HepG2 (cell line): Measurements from ENCODE around the gene MRPL28. TPM values are rescaled to one million over a fixed set of nuclear protein-coding genes. Genes with fewer than 3 reads are reported as not detected.

Experiments used
- ASH2L ChIP-seq: fragments of 300-600, 200-600 bp; sonication (generic); IDR thresholded peaks from 2 replicates; pipeline ENCODE4 v1.7.0; 2017; ENCODE audit warnings: low read depth, mild to moderate bottlenecking, moderate library complexity, mixed read lengths, low read length; ENCODE audit not compliant: insufficient read length
- ATAD3A ChIP-seq: sonication (generic); formaldehyde crosslinking; IDR thresholded peaks from 2 replicates; pipeline ENCODE4 v1.4.0; 2020; ENCODE audit warnings: missing genetic modification reagents
- ATF1 ChIP-seq: IDR thresholded peaks from 2 replicates; pipeline ENCODE4 v1.6.1; 2016; ENCODE audit warnings: mild to moderate bottlenecking, control low read depth
- CHD2 ChIP-seq: IDR thresholded peaks from 2 replicates; pipeline ENCODE4 v1.6.1; 2011; ENCODE audit warnings: low read depth, low read length, improper control_type of control experiment
- DMAP1 ChIP-seq: IDR thresholded peaks from 2 replicates; pipeline ENCODE4 v1.6.1; 2016
- FOXP1 ChIP-seq, 2 experiments: fragments of 450-650 bp in 1 of 2; IDR thresholded peaks; 2 replicates each; pipeline ENCODE4 v1.6.1; 2017 to 2018; ENCODE audit warnings: antibody characterized with exemption in 1 of 2
- RELA ChIP-seq: sonication (generic); formaldehyde crosslinking; IDR thresholded peaks from 2 replicates; pipeline ENCODE4 v1.4.0; 2020; ENCODE audit warnings: missing genetic modification reagents
- SMARCC2 ChIP-seq: fragments of 450-650 bp; IDR thresholded peaks from 2 replicates; pipeline ENCODE4 v1.6.1; 2017; ENCODE audit warnings: antibody characterized with exemption, mild to moderate bottlenecking
- SOX6 ChIP-seq, 2 experiments: fragments of 450-650 bp in 1 of 2; sonication (generic) in 1 of 2; formaldehyde crosslinking in 1 of 2; IDR thresholded peaks; 2 replicates each; pipeline versions ENCODE4 v1.4.0 to v1.6.1; 2017 to 2020; ENCODE audit warnings: antibody characterized with exemption in 1 of 2, mild to moderate bottlenecking in 1 of 2, missing genetic modification reagents in 1 of 2
- THAP7 ChIP-seq: sonication (generic); formaldehyde crosslinking; IDR thresholded peaks from 2 replicates; pipeline ENCODE4 v1.8.1; 2023; ENCODE audit warnings: mild to moderate bottlenecking, missing genetic modification reagents
- TMF1 ChIP-seq: sonication (generic); formaldehyde crosslinking; IDR thresholded peaks from 2 replicates; pipeline ENCODE4 v1.8.1; 2022; ENCODE audit warnings: low read depth, missing genetic modification reagents
- TSC22D2 ChIP-seq: sonication (generic); formaldehyde crosslinking; IDR thresholded peaks from 2 replicates; pipeline ENCODE4 v1.5.1; 2020; ENCODE audit warnings: missing genetic modification reagents, mild to moderate bottlenecking, borderline replicate concordance
- YEATS4 ChIP-seq: sonication (generic); formaldehyde crosslinking; IDR thresholded peaks from 2 replicates; pipeline ENCODE4 v1.4.0; 2020; ENCODE audit warnings: missing genetic modification reagents, borderline replicate concordance
- ZBTB14 ChIP-seq: sonication (generic); formaldehyde crosslinking; IDR thresholded peaks from 2 replicates; pipeline ENCODE4 v1.4.0; 2020; ENCODE audit warnings: missing genetic modification reagents
- ZBTB7B ChIP-seq: sonication (generic); formaldehyde crosslinking; IDR thresholded peaks from 2 replicates; pipeline ENCODE4 v1.4.0; 2020; ENCODE audit warnings: missing genetic modification reagents
- ZFP1 ChIP-seq: IDR thresholded peaks from 2 replicates; pipeline ENCODE4 v1.6.1; 2016
- ZFP36L2 ChIP-seq: sonication (generic); formaldehyde crosslinking; IDR thresholded peaks from 2 replicates; pipeline ENCODE4 v1.4.0; 2020; ENCODE audit warnings: missing genetic modification reagents
- ZFP91 ChIP-seq: sonication (generic); formaldehyde crosslinking; IDR thresholded peaks from 2 replicates; pipeline ENCODE4 v1.9.0; 2022; ENCODE audit warnings: missing genetic modification reagents, mild to moderate bottlenecking, borderline replicate concordance
- ZNF12 ChIP-seq: sonication (generic); formaldehyde crosslinking; IDR thresholded peaks from 2 replicates; pipeline ENCODE4 v1.5.0; 2020; ENCODE audit warnings: missing genetic modification reagents
- ZNF281 ChIP-seq: sonication (generic); formaldehyde crosslinking; IDR thresholded peaks from 2 replicates; pipeline ENCODE4 v1.4.0; 2020; ENCODE audit warnings: missing genetic modification reagents, borderline replicate concordance
- ZNF543 ChIP-seq: sonication (generic); formaldehyde crosslinking; IDR thresholded peaks from 2 replicates; pipeline ENCODE4 v1.4.0; 2020; ENCODE audit warnings: mild to moderate bottlenecking, missing genetic modification reagents
- ZNF749 ChIP-seq: sonication (generic); formaldehyde crosslinking; IDR thresholded peaks from 2 replicates; pipeline ENCODE4 v1.8.0; 2022; ENCODE audit warnings: mild to moderate bottlenecking, missing genetic modification reagents, moderate library complexity, borderline replicate concordance
- ZSCAN20 ChIP-seq: sonication (generic); formaldehyde crosslinking; IDR thresholded peaks from 2 replicates; pipeline ENCODE4 v1.4.0; 2020; ENCODE audit warnings: missing genetic modification reagents, mild to moderate bottlenecking, borderline replicate concordance
- polyA plus RNA-seq, 8 experiments: library from polyadenylated mRNA; depleted of rRNA in 3 of 8; stranded (reverse) in 7 of 8; unstranded in 1 of 8; fragments of >200 nt; fragmentation: Illumina TruSeq in 4 of 8; extraction: Trizol in 4 of 8; gene quantifications; 2 replicates each; pipeline versions ENCODE4 v1.2.1 to v1.2.3, GENCODE V29; 2011 to 2016; ENCODE audit warnings: low read depth in 4 of 8, missing spikeins in 1 of 8, mixed read lengths in 1 of 8; ENCODE audit not compliant: insufficient read depth in 1 of 8
- total RNA-seq, 5 experiments: library from RNA; depleted of rRNA; stranded (reverse); fragments of >200 nt; fragmentation: Illumina TruSeq; extraction: Trizol; gene quantifications; 2 replicates each; pipeline ENCODE4 v1.2.3, GENCODE V29; 2016; ENCODE audit warnings: low read depth in 1 of 5

Gene MRPL28
- total and polyA plus RNA-seq, 2 of the 13 experiments (the other 11 are each of a cell fraction or from before 2014, with no cell fraction given), result 114 to 135 TPM

- TF ChIP-seq SMARCC2 (no peak), YEATS4 (CRISPR knock-in tag) (peak; percentile 64; the same call in 1 of the 2 replicates), SOX6 (IDR thresholded peaks at IDR 0.05) (no peak), SOX6 (CRISPR knock-in tag; IDR thresholded peaks at IDR 0.05) (0 out of 2 replicates have a peak, but pooled peaks have one; percentile 18), ZNF543 (CRISPR knock-in tag) (0 out of 2 replicates have a peak, but pooled peaks have one; percentile 30), ASH2L (peak; percentile 40), ZFP1 (CRISPR knock-in tag) (no peak), TSC22D2 (CRISPR knock-in tag) (peak; percentile 41; the same call in 1 of the 2 replicates), RELA (0 out of 2 replicates have a peak, but pooled peaks have one; percentile 31), ZNF12 (CRISPR knock-in tag) (no peak), ZNF281 (CRISPR knock-in tag) (peak; percentile 50; the same call in 1 of the 2 replicates), FOXP1 (IDR thresholded peaks at IDR 0.05) (no peak), FOXP1 (CRISPR knock-in tag; IDR thresholded peaks at IDR 0.05) (no peak), ATF1 (CRISPR knock-in tag) (no peak), THAP7 (CRISPR knock-in tag) (no peak), ZBTB14 (CRISPR knock-in tag) (no peak), CHD2 (no peak), TMF1 (peak; percentile 72), ZFP91 (peak; percentile 31; the same call in 1 of the 2 replicates), ATAD3A (CRISPR knock-in tag) (no peak), ZNF749 (CRISPR knock-in tag) (peak; percentile 57; the same call in 1 of the 2 replicates), ZSCAN20 (CRISPR knock-in tag) (peak; percentile 14; the same call in 1 of the 2 replicates), ZBTB7B (CRISPR knock-in tag) (0 out of 2 replicates have a peak, but pooled peaks have one; percentile 26), DMAP1 (CRISPR knock-in tag) (peak; percentile 59; the same call in 1 of the 2 replicates), ZFP36L2 (CRISPR knock-in tag) (no peak)
Observed at GRCh38 chr16:401468-402348, 31.4 kb upstream of the MRPL28 start, which contains the start of gene DECR2 (continued).
